ENCODE measurements around the gene COPS8.

Gene COPS8

DNA sequence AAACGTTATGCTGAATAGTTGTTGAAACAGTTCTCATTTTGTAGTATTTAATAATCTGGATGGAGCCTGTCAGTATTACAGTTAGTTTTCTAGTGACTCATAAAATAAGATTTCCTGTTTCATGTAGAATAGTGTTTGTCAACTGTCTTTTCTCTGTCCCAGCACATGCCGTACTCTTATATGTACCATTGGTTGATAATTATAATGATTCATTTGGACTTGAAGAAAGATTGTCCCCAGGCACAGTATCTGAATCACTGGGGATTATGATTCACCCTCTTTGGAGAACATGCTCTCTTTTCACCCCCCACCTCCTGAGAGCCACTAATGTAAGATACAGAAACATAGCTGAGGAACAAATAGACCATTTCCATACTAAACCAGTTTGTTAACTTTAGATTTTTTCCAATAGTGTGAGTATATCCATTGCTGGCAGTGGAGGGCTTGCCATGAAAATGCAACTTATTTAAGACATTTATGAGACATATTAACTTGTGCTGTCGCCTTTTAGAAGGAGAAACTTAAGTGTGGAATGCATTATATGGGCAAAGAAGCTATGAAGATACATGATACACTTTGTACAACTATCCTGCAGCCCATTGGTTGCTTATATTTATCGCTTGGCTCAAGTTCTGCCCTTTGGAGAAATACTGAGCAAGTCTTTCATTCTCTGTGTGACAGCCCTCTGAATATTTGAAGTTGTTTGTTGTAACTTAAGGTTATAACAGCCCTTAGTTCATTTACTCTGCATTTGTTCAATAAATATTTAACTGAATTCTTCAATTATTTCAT, 12.4 kb downstream of the COPS8 start:
- no peak for DNase-seq

- no peak for DNase-seq
Observed at GRCh38 chr2:237099804-237100203, 14.1 kb downstream of the COPS8 start.

GRCh38 chr2:237101118-237101979, 15.7 kb downstream of the COPS8 start:
- DNase-seq, result no peak

GRCh38 chr2:237102428-237102827, 16.7 kb downstream of the COPS8 start:
- DNase-seq, result no peak

DNA sequence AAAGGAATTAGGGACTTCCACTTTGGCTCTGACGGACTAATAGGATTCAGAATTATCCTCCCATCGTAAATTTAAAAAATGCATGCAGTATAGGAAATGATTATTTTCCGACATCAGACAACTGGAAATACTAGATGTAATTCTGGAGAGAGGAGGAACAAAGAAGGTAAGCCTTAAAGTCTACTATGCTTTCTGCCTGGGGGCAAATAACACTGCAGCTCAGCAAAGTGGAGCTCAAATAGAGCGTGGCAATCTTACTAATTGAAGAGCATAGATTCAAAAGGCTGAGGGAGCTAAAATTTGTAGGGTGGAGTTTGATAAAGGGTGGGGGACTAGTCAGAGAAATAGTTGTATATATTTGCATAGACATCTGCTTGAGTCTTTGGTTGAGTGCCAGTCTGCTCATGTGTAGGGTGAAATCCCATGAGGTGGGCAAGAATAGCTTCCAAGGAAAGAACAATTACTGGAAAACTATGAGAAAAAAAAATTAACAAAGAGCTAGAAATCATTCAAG, 23.8 kb downstream of the COPS8 start:
- DNase-seq, result no peak

DNA sequence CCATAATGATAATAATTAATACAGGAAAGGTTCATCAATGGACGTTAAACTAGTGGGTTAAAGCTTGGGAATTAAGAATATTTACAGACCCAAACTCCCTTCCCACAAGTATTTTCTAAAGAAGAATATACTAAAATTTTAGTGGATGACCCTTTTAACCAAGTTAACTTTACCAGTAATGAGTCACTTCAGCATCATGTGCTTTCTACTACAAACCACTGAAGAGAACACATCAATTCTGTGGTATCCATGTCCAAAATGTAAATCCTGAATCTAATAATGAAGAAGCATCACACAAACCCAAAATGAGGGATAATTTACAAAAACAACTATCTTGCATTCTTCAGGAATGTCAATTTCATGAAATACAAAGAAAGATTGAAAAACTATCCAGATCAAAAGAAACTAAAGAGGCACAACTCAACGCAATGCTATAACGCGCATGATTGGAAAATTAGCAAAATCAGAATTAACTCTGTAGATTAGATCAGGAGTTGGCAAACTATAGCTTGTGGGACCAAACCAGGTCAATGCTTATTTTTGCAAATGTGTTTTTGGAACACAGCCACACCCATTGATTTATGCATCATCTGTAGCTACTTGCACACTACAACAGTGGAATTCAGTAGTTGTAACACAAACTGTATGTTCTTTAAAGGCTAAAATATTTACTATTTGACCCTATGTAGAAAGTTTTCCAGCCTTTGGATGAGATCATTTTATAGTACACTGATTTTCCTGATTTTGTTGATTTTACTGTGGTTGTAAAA, 27.5 kb downstream of the COPS8 start:
- DNase-seq, result no peak

DNA sequence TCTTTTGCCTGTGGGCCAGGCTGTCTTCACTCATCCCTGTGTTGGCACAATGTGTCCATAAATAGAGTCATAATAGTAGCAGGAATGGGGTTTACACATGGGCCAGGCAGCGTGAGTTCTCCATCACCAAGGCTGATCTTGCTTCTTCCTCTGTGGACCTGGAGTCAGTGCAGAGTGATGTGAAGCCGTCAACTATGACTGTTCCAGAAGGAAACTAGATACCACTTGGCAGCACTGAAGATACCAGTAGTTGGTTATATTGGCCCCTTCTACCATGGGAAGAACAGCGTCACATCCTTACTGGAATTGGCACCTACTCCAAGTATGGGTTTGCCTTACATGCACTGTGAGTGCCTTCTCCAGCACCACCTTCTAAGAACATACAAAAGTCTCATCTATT, 30.2 kb downstream of the COPS8 start:
- DNase-seq, result no peak

GRCh38 chr2:237116431-237116830, 30.7 kb downstream of the COPS8 start:
- no peak for DNase-seq

- no peak for DNase-seq
Observed at GRCh38 chr2:237118025-237118424, 32.3 kb downstream of the COPS8 start.

GRCh38 chr2:237118561-237119155, 33.0 kb downstream of the COPS8 start:
- DNase-seq, result no peak

DNA sequence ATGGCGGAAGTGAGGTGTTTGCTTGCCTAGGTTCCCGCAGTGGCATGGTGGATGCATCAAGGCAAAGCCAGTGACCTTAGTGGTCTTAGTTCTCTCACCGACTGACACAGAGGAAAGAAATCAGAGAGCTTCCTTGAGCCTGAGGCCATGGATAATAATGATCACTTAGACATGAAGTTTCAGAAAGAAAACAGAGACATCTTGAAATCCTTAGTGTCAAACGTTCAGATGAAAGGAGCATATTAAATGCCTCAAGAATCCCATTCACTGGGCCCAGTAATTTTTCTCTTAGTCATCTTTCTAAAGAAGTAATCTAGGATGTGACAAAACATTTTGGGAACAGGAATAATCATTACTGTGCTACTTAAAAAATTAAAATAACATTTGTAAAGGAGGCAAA, 35.2 kb downstream of the COPS8 start:
- DNase-seq, result peak in 1 of 51 donors; percentile 51

DNA sequence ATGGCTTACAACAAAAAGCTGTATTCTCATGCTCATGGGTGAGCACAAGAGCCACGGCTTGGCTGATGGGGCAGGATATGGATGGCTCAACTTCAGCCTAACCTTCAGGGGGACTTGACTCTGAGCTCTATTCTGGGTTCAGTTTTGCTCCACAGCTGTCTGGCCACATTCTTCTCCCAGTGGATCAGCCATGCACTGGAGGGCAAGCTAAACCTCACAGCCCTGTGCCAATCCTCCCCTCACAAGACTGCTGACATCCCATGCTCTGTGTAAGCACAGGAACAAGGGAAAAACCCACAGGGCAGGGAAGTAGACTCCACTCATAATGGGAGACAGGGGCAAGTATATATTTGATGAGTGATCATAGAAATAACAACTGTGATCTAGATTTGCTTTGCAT, 35.6 kb downstream of the COPS8 start:
- DNase-seq, result no peak

- peak in 8 of 51 donors; percentile 2 to 34 (median 8) for DNase-seq
Observed at GRCh38 chr2:237122214-237122666, 36.6 kb downstream of the COPS8 start.

- DNase-seq, result no peak
Observed at GRCh38 chr2:237124820-237125219, 39.1 kb downstream of the COPS8 start.

DNA sequence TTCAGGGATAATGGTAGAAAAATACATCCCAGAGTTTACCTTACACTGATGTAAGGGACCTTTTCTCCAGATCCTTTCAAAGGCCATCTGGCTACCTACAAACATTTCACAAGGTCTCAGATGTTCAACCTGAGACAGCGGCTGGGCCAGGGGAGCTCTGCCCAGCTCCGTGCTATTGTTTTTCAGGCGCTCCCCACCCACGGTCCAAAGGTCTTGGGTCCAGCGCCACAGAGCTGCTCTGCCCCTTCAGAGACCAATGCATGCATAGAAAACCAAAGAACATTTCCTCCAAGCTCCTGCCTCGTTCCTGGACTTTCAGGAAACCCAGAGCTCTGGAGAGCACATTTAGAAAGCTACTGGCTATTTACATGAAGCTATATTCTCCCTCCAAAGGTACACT, 40.3 kb downstream of the COPS8 start:
- DNase-seq, result no peak

- DNase-seq, result no peak
Observed at GRCh38 chr2:237126519-237127174, 41.0 kb downstream of the COPS8 start.

GRCh38 chr2:237128026-237128703, 42.5 kb downstream of the COPS8 start:
- peak in 14 of 51 donors; percentile 5 to 74 (median 27) for DNase-seq

GRCh38 chr2:237128845-237129592, 43.3 kb downstream of the COPS8 start:
- DNase-seq, result no peak

GRCh38 chr2:237129625-237130263, 44.1 kb downstream of the COPS8 start:
- DNase-seq, result no peak

All from hypothalamus (tissue), 51 donors.